GM23338 (cell line): ENCODE measurements around the gene NEURL1. TPM values are rescaled to one million over a fixed set of nuclear protein-coding genes. Genes with fewer than 3 reads are reported as not detected.
"Not testable (repeated sequence)": the region's sequence is repeated elsewhere in the genome, so short reads cannot be mapped to it uniquely, and the experiment has no call there.

Experiments
- ATAC-seq: fragments of 200-7000 bp; cut with Tn5 transposase; 3 replicates; pipeline ENCODE4 v1.9.1; 2020
- DNase-seq: peaks from one replicate; pipeline ENCODE4 v3.0.0-alpha.2; 2015; ENCODE audit warnings: low spot score
- H2AFZ ChIP-seq: fragments of 200-600 bp; sonication (generic); 2 replicates; pipeline ENCODE4 v1.8.0; 2016; ENCODE audit warnings: antibody characterized with exemption, mild to moderate bottlenecking, moderate library complexity
- H3F3A ChIP-seq: fragments of 200-600 bp; sonication (generic); replicated peaks from 2 replicates; pipeline ENCODE4 v1.8.0; 2017; ENCODE audit warnings: antibody characterized with exemption, mixed run types, low read depth
- H3K27ac ChIP-seq: fragments of 200-600 bp; sonication (generic); 2 replicates; pipeline ENCODE4 v1.6.1; 2016; ENCODE audit warnings: low read depth
- H3K27me3 ChIP-seq: fragments of 200-600 bp; sonication (generic); 2 replicates; pipeline ENCODE4 v1.8.0; 2016; ENCODE audit warnings: mild to moderate bottlenecking, mixed run types, moderate library complexity; ENCODE audit not compliant: insufficient read depth
- H3K36me3 ChIP-seq: fragments of 200-600 bp; sonication (generic); 2 replicates; pipeline ENCODE4 v1.8.0; 2016; ENCODE audit warnings: mild to moderate bottlenecking; ENCODE audit not compliant: insufficient read depth
- H3K4me1 ChIP-seq: fragments of 200-600 bp; sonication (generic); 2 replicates; pipeline ENCODE4 v1.8.0; 2016; ENCODE audit warnings: mild to moderate bottlenecking, moderate library complexity; ENCODE audit not compliant: insufficient read depth
- H3K4me2 ChIP-seq: fragments of 200-600 bp; sonication (generic); 2 replicates; pipeline ENCODE4 v1.7.1; 2017; ENCODE audit warnings: mixed run types
- H3K4me3 ChIP-seq: fragments of 200-600 bp; sonication (generic); 2 replicates; pipeline ENCODE4 v1.6.1; 2016; ENCODE audit warnings: mixed run types
- H3K79me2 ChIP-seq: fragments of 200-600 bp; sonication (generic); replicated peaks from 2 replicates; pipeline ENCODE4 v1.8.0; 2017; ENCODE audit warnings: mild to moderate bottlenecking; ENCODE audit not compliant: insufficient read depth
- H3K9me2 ChIP-seq: fragments of 200-600 bp; sonication (generic); 2 replicates; pipeline ENCODE4 v1.8.0; 2017; ENCODE audit not compliant: insufficient read depth
- H4K20me1 ChIP-seq: fragments of 200-600 bp; sonication (generic); replicated peaks from 2 replicates; pipeline ENCODE4 v1.8.0; 2017; ENCODE audit warnings: mild to moderate bottlenecking; ENCODE audit not compliant: insufficient read depth
- H3K27ac Mint-ChIP-seq: 2 replicates; pipeline ENCODE4 v1.8.0; 2020; ENCODE audit warnings: inconsistent platforms, mild to moderate bottlenecking, moderate library complexity, mixed read lengths
- H3K27me3 Mint-ChIP-seq: 3 replicates; pipeline ENCODE4 v1.8.0; 2022; ENCODE audit warnings: low read depth, mild to moderate bottlenecking, moderate library complexity, mixed read lengths, inconsistent platforms; ENCODE audit not compliant: insufficient read depth, poor library complexity
- H3K36me3 Mint-ChIP-seq: 3 replicates; pipeline ENCODE4 v1.8.0; 2021; ENCODE audit warnings: low read depth, mild to moderate bottlenecking, inconsistent platforms, moderate library complexity, mixed read lengths
- H3K4me1 Mint-ChIP-seq: 3 replicates; pipeline ENCODE4 v1.8.0; 2020; ENCODE audit warnings: mild to moderate bottlenecking, inconsistent platforms, mixed read lengths
- H3K4me3 Mint-ChIP-seq: 3 replicates; pipeline ENCODE4 v1.8.0; 2021; ENCODE audit warnings: moderate library complexity, mild to moderate bottlenecking, inconsistent platforms, mixed read lengths
- H3K9me3 Mint-ChIP-seq: 3 replicates; pipeline ENCODE4 v1.8.0; 2020; ENCODE audit warnings: moderate library complexity, mild to moderate bottlenecking, inconsistent platforms, mixed read lengths
- EZH2 ChIP-seq: fragments of 200-600 bp; sonication (generic); IDR thresholded peaks from one replicate; pipeline ENCODE4 v1.8.0; 2017; ENCODE audit warnings: antibody characterized with exemption, mild to moderate bottlenecking, low read depth; ENCODE audit not compliant: unreplicated experiment
- JUNB ChIP-seq: IDR thresholded peaks from one replicate; pipeline ENCODE4 v1.6.1; 2016; ENCODE audit warnings: antibody characterized with exemption; ENCODE audit not compliant: unreplicated experiment
- NANOG ChIP-seq: IDR thresholded peaks from 2 replicates; pipeline ENCODE4 v1.6.1; 2016; ENCODE audit warnings: antibody characterized with exemption, borderline replicate concordance
- POLR2AphosphoS5 ChIP-seq: IDR thresholded peaks from 2 replicates; pipeline ENCODE4 v1.6.1; 2016; ENCODE audit warnings: antibody characterized with exemption, low read depth
- STAT1 ChIP-seq: IDR thresholded peaks from one replicate; pipeline ENCODE4 v1.6.1; 2016; ENCODE audit warnings: antibody characterized with exemption; ENCODE audit not compliant: unreplicated experiment
- ZNF114 ChIP-seq: fragments of 250-450 bp; sonication (Bioruptor Pico); IDR thresholded peaks from 2 replicates; pipeline ENCODE4 v1.5.0; 2020; ENCODE audit warnings: mild to moderate bottlenecking, moderate library complexity
- ZNF331 ChIP-seq: fragments of 250-450 bp; sonication (Bioruptor Pico); IDR thresholded peaks from 2 replicates; pipeline ENCODE4 v1.5.0; 2020; ENCODE audit warnings: low read depth, mild to moderate bottlenecking, moderate library complexity
- polyA plus RNA-seq: library from polyadenylated mRNA; unstranded; fragments of >200 nt; fragmentation: Nextera tagmentation; extraction: Ambion mirVana; gene quantifications from 2 replicates; pipeline ENCODE4 v1.2.1, GENCODE V29; 2016
- total RNA-seq: library from RNA; depleted of rRNA; stranded (reverse); fragments of >200 nt; shearing (Covaris generic); gene quantifications from 2 replicates; pipeline ENCODE4 v1.2.3, GENCODE V29; 2014
- TF ChIP-seq, protein P1 (sequence below), 2 experiments: fragments of 200-600 bp in 1 of 2; sonication (generic) in 1 of 2; conservative IDR thresholded peaks; 2 replicates each; pipeline versions ENCODE4 v1.5.1 to v1.6.1; 2016 to 2017; ENCODE audit warnings: antibody characterized with exemption in 2 of 2, low read depth in 2 of 2, mild to moderate bottlenecking in 2 of 2, moderate library complexity in 1 of 2

The NEURL1 gene
- total and polyA plus RNA-seq, 2 experiments from 2014 or later: 0.82 to 1.1 TPM

DNA sequence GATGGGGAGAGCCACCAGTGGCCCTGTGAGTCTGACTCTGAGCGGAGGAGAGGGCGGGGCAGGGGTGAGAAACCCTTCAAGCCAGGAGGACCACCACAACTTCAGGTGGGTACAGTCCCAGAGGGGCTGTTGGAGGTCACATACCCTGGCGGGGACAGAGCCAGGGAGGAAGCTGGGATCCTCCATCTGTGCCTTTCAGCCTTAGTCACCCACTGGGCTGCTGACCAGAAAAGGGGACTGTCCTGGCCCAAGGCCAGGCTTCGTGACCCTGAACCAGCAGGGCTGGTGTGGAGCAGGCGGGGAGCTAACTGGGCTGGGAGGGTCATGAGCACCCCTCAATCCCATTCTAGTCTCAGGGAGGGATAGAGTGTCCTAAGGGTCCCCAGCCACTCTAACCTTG, 13.0 kb upstream of the NEURL1 start:
- TF ChIP-seq POLR2AphosphoS5: no peak
- no peak for TF ChIP-seq ZNF114 (CRISPR knock-in tag)
- TF ChIP-seq EZH2: no peak
- TF ChIP-seq NANOG: no peak
- no peak for TF ChIP-seq JUNB
- TF ChIP-seq ZNF331 (CRISPR knock-in tag): no peak
- TF ChIP-seq, protein P1, sequence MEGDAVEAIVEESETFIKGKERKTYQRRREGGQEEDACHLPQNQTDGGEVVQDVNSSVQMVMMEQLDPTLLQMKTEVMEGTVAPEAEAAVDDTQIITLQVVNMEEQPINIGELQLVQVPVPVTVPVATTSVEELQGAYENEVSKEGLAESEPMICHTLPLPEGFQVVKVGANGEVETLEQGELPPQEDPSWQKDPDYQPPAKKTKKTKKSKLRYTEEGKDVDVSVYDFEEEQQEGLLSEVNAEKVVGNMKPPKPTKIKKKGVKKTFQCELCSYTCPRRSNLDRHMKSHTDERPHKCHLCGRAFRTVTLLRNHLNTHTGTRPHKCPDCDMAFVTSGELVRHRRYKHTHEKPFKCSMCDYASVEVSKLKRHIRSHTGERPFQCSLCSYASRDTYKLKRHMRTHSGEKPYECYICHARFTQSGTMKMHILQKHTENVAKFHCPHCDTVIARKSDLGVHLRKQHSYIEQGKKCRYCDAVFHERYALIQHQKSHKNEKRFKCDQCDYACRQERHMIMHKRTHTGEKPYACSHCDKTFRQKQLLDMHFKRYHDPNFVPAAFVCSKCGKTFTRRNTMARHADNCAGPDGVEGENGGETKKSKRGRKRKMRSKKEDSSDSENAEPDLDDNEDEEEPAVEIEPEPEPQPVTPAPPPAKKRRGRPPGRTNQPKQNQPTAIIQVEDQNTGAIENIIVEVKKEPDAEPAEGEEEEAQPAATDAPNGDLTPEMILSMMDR (conservative IDR thresholded peaks at IDR 0.05; ENCODE audit: low read depth in 2 of 2): no peak
- no peak for TF ChIP-seq STAT1
- no peaks in the 10 kb centered on the region for H4K20me1 ChIP-seq
- no peaks in the 10 kb centered on the region for H3K4me1 ChIP-seq
- H3K9me3 Mint-ChIP-seq: no peaks in the 10 kb centered on the region
- H3K36me3 ChIP-seq: no peaks in the 10 kb centered on the region
- peaks cover 15% of the 10 kb centered on the region for H3K4me1 Mint-ChIP-seq
- H3K79me2 ChIP-seq: no peaks in the 10 kb centered on the region
- H3K4me3 Mint-ChIP-seq: no peak overlapping the region
- no peaks in the 10 kb centered on the region for H3F3A ChIP-seq
- H3K4me3 ChIP-seq: no peak overlapping the region
- H3K36me3 Mint-ChIP-seq: no peaks in the 10 kb centered on the region
- H3K27me3 Mint-ChIP-seq: peaks cover 9% of the 10 kb centered on the region
- H3K27ac Mint-ChIP-seq: no peak overlapping the region
- no peak overlapping the region for H3K27ac ChIP-seq
- no peak for DNase-seq
- no peaks in the 10 kb centered on the region for H3K9me2 ChIP-seq
- H2AFZ ChIP-seq: no peak overlapping the region
- no peak for ATAC-seq
- no peak overlapping the region for H3K4me2 ChIP-seq
- H3K27me3 ChIP-seq: no peaks in the 10 kb centered on the region

DNA sequence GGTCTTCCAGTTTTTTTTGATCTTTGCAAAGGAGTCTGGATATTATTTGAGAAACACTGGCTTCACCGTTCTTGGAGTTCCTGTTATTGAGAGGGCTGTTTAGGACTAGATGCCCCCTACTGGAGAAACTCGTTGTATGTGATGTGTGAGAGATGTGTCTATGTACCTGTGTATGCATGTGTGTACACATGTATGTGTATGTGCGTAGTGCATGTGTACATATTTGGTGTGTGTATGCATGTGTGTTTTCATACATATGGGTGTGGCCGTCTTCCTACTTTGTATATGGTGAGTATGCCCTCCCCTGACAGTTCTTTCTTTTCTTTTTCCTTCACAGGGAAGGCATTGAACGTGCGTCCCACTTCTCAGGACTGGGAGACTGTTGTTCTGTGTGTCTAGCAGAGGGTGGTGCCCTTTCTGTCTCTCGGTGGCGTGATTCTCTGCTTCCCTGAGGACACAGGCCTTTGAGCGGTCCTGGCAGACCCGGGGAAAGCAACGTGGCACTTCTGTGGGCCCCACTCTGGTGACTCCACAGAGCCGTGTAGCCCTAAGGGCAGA, 11.5 kb upstream of the NEURL1 start:
- peaks cover 9% of the 10 kb centered on the region for H3K27me3 Mint-ChIP-seq
- no peaks in the 10 kb centered on the region for H3K9me3 Mint-ChIP-seq
- ATAC-seq: peak; percentile 29
- no peak overlapping the region for H3K27ac ChIP-seq
- H4K20me1 ChIP-seq: no peaks in the 10 kb centered on the region
- DNase-seq: peak; percentile 76
- no peaks in the 10 kb centered on the region for H3K4me1 ChIP-seq
- no peaks in the 10 kb centered on the region for H3K27me3 ChIP-seq
- H3K79me2 ChIP-seq: no peaks in the 10 kb centered on the region
- no peak overlapping the region for H3K4me3 Mint-ChIP-seq
- H3F3A ChIP-seq: no peaks in the 10 kb centered on the region
- H3K4me1 Mint-ChIP-seq: peaks cover 3% of the 10 kb centered on the region; the same call in 2 of the 3 replicates
- H3K9me2 ChIP-seq: no peaks in the 10 kb centered on the region
- H3K36me3 Mint-ChIP-seq: no peaks in the 10 kb centered on the region
- H3K27ac Mint-ChIP-seq: no peak overlapping the region
- H3K4me2 ChIP-seq: no peak overlapping the region
- H3K4me3 ChIP-seq: no peak overlapping the region
- no peaks in the 10 kb centered on the region for H3K36me3 ChIP-seq
- TF ChIP-seq, protein P1 (conservative IDR thresholded peaks at IDR 0.05; ENCODE audit: low read depth in 2 of 2): peak; percentile 68 to 72
- TF ChIP-seq JUNB: no peak
- no peak overlapping the region for H2AFZ ChIP-seq

DNA sequence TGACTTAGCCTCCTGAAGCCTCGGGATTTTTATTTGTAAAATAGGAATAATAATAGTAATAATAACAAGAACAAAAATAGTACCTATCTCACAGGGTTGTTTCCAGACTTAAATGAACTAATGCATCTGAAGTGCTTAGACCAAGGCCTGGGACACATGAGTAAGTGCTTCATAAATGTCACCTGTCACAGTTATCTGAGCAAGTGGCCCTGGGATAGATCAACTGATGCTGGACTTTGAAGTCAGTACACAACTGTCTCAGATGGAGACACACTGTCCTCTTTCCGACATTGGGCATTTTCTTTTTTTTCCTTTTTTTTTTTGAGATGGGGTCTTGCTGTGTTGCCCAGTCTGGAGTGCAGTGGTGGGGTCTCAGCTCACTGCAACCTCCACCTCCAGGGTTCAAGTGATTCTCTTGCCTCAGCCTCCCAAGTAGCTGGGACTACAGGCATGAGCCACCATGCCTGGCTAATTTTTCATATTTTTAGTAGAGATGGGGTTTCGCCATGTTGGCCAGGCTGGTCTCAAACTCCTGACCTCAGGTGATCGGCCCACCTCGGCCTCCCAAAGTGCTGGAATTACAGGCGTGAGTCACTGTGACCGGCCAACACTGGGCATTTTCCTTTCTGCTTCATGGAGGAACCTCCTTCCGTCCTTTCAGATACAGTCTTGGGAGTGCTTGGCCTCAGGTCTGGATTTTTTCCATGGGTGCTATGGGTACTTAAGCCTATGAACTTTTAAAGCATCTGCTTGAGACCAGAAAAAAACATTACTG, 6.7 kb upstream of the NEURL1 start:
- not testable (repeated sequence) for H3K27me3 Mint-ChIP-seq, DNase-seq, H3K4me2 ChIP-seq, H3K9me2 ChIP-seq, H3K27ac ChIP-seq, ATAC-seq, H3K27ac Mint-ChIP-seq, H3F3A ChIP-seq, H2AFZ ChIP-seq, H4K20me1 ChIP-seq, H3K4me3 ChIP-seq, H3K79me2 ChIP-seq, H3K36me3 Mint-ChIP-seq, H3K4me1 ChIP-seq, H3K36me3 ChIP-seq, H3K4me3 Mint-ChIP-seq, H3K9me3 Mint-ChIP-seq, H3K27me3 ChIP-seq, H3K4me1 Mint-ChIP-seq
